ENCODE measurements around the gene ARHGAP24.

Gene ARHGAP24

GRCh38 chr4:85548116-85548515 lies 73.2 kb downstream of the ARHGAP24 start:
- TF ChIP-seq TAF1 (IDR thresholded peaks at IDR 0.05; ENCODE audit: borderline replicate concordance, insufficient read depth, low read length) = no peak
- TF ChIP-seq FOXP2 (optimal IDR thresholded peaks at IDR 0.05; ENCODE audit: borderline replicate concordance, extremely low read depth, extremely low read length, insufficient read depth) = no peak
- no peak for TF ChIP-seq REST (IDR thresholded peaks at IDR 0.05; ENCODE audit: insufficient read depth in 1 of 2, low read depth in 2 of 2, low read length in 2 of 2)
- TF ChIP-seq SIN3A (IDR thresholded peaks at IDR 0.05; ENCODE audit: borderline replicate concordance, insufficient read depth, low read length) = no peak

GRCh38 chr4:85548841-85549240 lies 73.9 kb downstream of the ARHGAP24 start:
- TF ChIP-seq TAF1 (IDR thresholded peaks at IDR 0.05; ENCODE audit: borderline replicate concordance, insufficient read depth, low read length) (no peak), POLR2AphosphoS5 (IDR thresholded peaks at IDR 0.05; ENCODE audit: low read depth, low read length) (no peak), FOXP2 (optimal IDR thresholded peaks at IDR 0.05; ENCODE audit: borderline replicate concordance, extremely low read depth, extremely low read length, insufficient read depth) (no peak), SIN3A (IDR thresholded peaks at IDR 0.05; ENCODE audit: borderline replicate concordance, insufficient read depth, low read length) (no peak), REST (IDR thresholded peaks at IDR 0.05; ENCODE audit: insufficient read depth in 1 of 2, low read depth in 2 of 2, low read length in 2 of 2) (no peak)

- TF ChIP-seq FOXP2 (optimal IDR thresholded peaks at IDR 0.05; ENCODE audit: borderline replicate concordance, extremely low read depth, extremely low read length, insufficient read depth) = no peak
- no peak for TF ChIP-seq SIN3A (IDR thresholded peaks at IDR 0.05; ENCODE audit: borderline replicate concordance, insufficient read depth, low read length)
- no peak for TF ChIP-seq TAF1 (IDR thresholded peaks at IDR 0.05; ENCODE audit: borderline replicate concordance, insufficient read depth, low read length)
- no peak for TF ChIP-seq POLR2AphosphoS5 (IDR thresholded peaks at IDR 0.05; ENCODE audit: low read depth, low read length)
- TF ChIP-seq REST (IDR thresholded peaks at IDR 0.05; ENCODE audit: insufficient read depth in 1 of 2, low read depth in 2 of 2, low read length in 2 of 2) = no peak
These were observed 80.3 kb downstream of the ARHGAP24 start for GRCh38 chr4:85555206-85555605.

- no peak for TF ChIP-seq TAF1 (IDR thresholded peaks at IDR 0.05; ENCODE audit: borderline replicate concordance, insufficient read depth, low read length)
- no peak for TF ChIP-seq SIN3A (IDR thresholded peaks at IDR 0.05; ENCODE audit: borderline replicate concordance, insufficient read depth, low read length)
- TF ChIP-seq FOXP2 (optimal IDR thresholded peaks at IDR 0.05; ENCODE audit: borderline replicate concordance, extremely low read depth, extremely low read length, insufficient read depth) = no peak
- no peak for TF ChIP-seq REST (IDR thresholded peaks at IDR 0.05; ENCODE audit: insufficient read depth in 1 of 2, low read depth in 2 of 2, low read length in 2 of 2)
- TF ChIP-seq POLR2AphosphoS5 (IDR thresholded peaks at IDR 0.05; ENCODE audit: low read depth, low read length) = no peak
These were observed 81.3 kb downstream of the ARHGAP24 start for GRCh38 chr4:85556283-85556682.
